B cell (primary cell): ENCODE results near the gene TSPAN6. TPM values are rescaled to one million over a fixed set of nuclear protein-coding genes. Genes with fewer than 3 reads are reported as not detected.

Experiments used
- ATAC-seq: fragments of 200-7000 bp; cut with Tn5 transposase; one replicate; pipeline ENCODE4 v1.10.0; 2021; ENCODE audit warnings: low read depth, mild to moderate bottlenecking, moderate number of reproducible peaks, moderate library complexity
- CTCF ChIA-PET: fragments of 350-600 bp; sonication (Branson Sonifier 250); formaldehyde crosslinking; loops from one replicate; lab custom pipeline; 2021; ENCODE audit warnings: antibody characterized with exemption, inconsistent platforms; lab: Charles Lee
- POLR2A ChIA-PET: fragments of 350-600 bp; sonication (Branson Sonifier 250); formaldehyde crosslinking; loops from one replicate; lab custom pipeline; 2021; ENCODE audit warnings: antibody characterized with exemption; lab: Charles Lee
- DNase-seq: peaks from one replicate; pipeline ENCODE4 v3.0.0; 2013
- H2AFZ ChIP-seq: 2 replicates; pipeline ENCODE4 v1.6.1; 2012; ENCODE audit warnings: mild to moderate bottlenecking, low read depth, low read length; ENCODE audit not compliant: insufficient read depth, poor library complexity, severe bottlenecking
- H3K27ac ChIP-seq, 2 donors: 1 replicate in 1 of 2; 2 replicates in 1 of 2; pipeline ENCODE4 v1.5.1; 2012 to 2013; ENCODE audit warnings: low read length in 2 of 2, mild to moderate bottlenecking in 2 of 2, moderate library complexity in 1 of 2
- H3K27me3 ChIP-seq, 4 experiments: fragments of 200-600 bp in 1 of 4; sonication (generic) in 1 of 4; replicated peaks in 1 of 4; 1 replicate in 2 of 4; 2 replicates in 2 of 4; pipeline versions ENCODE4 v1.6.1 to v1.7.0; 2013 to 2016; ENCODE audit warnings: low read length in 3 of 4, mild to moderate bottlenecking in 2 of 4, mixed read lengths in 1 of 4, moderate library complexity in 1 of 4; ENCODE audit not compliant: insufficient read depth in 4 of 4, control insufficient read depth in 3 of 4; ENCODE audit errors: control extremely low read depth in 1 of 4
- H3K36me3 ChIP-seq, 2 experiments: replicated peaks in 1 of 2; 1 replicate in 1 of 2; 2 replicates in 1 of 2; pipeline versions ENCODE4 v1.6.1 to v1.7.1; 2013; ENCODE audit warnings: low read length in 1 of 2; ENCODE audit not compliant: insufficient read depth in 2 of 2, control insufficient read depth in 1 of 2; ENCODE audit errors: control extremely low read depth in 1 of 2, extremely low read depth in 1 of 2
- H3K4me1 ChIP-seq, 2 donors: fragments of 200-600 bp in 1 of 2; sonication (generic) in 1 of 2; 1 replicate in 1 of 2; 2 replicates in 1 of 2; pipeline versions ENCODE4 v1.5.1 to v1.6.1; 2013 to 2017; ENCODE audit warnings: low read length in 2 of 2; ENCODE audit not compliant: control insufficient read depth in 2 of 2, insufficient read depth in 2 of 2
- H3K4me2 ChIP-seq: replicated peaks from 2 replicates; pipeline ENCODE3; 2012; ENCODE audit warnings: mild to moderate bottlenecking, low read depth, low read length; ENCODE audit not compliant: poor library complexity, severe bottlenecking
- H3K4me3 ChIP-seq, 5 experiments: fragments of 200-600 bp in 1 of 5; sonication (generic) in 1 of 5; 1 replicate in 3 of 5; 2 replicates in 2 of 5; pipeline versions ENCODE4 v1.5.1 to v1.7.0; 2011 to 2016; ENCODE audit warnings: low read length in 4 of 5, mild to moderate bottlenecking in 4 of 5, low read depth in 2 of 5, control low read depth in 1 of 5, moderate library complexity in 1 of 5; ENCODE audit not compliant: insufficient read depth in 1 of 5; ENCODE audit errors: control extremely low read depth in 1 of 5, extremely low read depth in 1 of 5
- H3K79me2 ChIP-seq: fragments of 200-600 bp; sonication (generic); one replicate; pipeline ENCODE4 v1.6.0; 2016; ENCODE audit warnings: low read length; ENCODE audit not compliant: control insufficient read depth, insufficient read depth
- H3K9ac ChIP-seq: fragments of 200-600 bp; sonication (generic); 2 replicates; pipeline ENCODE4 v1.6.1; 2017; ENCODE audit warnings: mild to moderate bottlenecking, low read length, moderate library complexity
- H3K9me3 ChIP-seq, 3 donors: one replicate each; pipeline versions ENCODE4 v1.6.1 to v1.7.1; 2013; ENCODE audit warnings: low read length in 2 of 3; ENCODE audit not compliant: control insufficient read depth in 2 of 3, insufficient read depth in 1 of 3; ENCODE audit errors: control extremely low read depth in 1 of 3
- H4K20me1 ChIP-seq: 2 replicates; pipeline ENCODE4 v1.6.0; 2012; ENCODE audit warnings: mild to moderate bottlenecking, low read length; ENCODE audit not compliant: insufficient read depth, control insufficient read depth, poor library complexity, severe bottlenecking
- H3K27ac Mint-ChIP-seq: one replicate; pipeline ENCODE4 v1.8.0; 2021; ENCODE audit warnings: mixed read lengths
- H3K27me3 Mint-ChIP-seq: one replicate; pipeline ENCODE4 v1.8.0; 2021; ENCODE audit warnings: mixed read lengths
- H3K4me1 Mint-ChIP-seq: one replicate; pipeline ENCODE4 v1.8.0; 2021; ENCODE audit warnings: mixed read lengths
- H3K4me3 Mint-ChIP-seq: one replicate; pipeline ENCODE4 v1.8.0; 2021; ENCODE audit warnings: mixed read lengths
- H3K9me3 Mint-ChIP-seq: one replicate; pipeline ENCODE4 v1.8.0; 2022; ENCODE audit warnings: mixed read lengths; ENCODE audit not compliant: insufficient read depth
- EZH2 ChIP-seq: IDR thresholded peaks from 2 replicates; pipeline ENCODE4 v1.6.1; 2012; ENCODE audit warnings: borderline replicate concordance, low read depth, mild to moderate bottlenecking, moderate library complexity, low read length; ENCODE audit not compliant: insufficient read depth, poor library complexity, severe bottlenecking
- WGBS: methylation state at CpG from one replicate; pipeline ENCODE4 v1.1.5; 2013; ENCODE audit warnings: missing lambda C conversion rate; ENCODE audit not compliant: insufficient coverage; 5-methylcytosine and 5-hydroxymethylcytosine counted together
- intact Hi-C: fragments of 100-400 bp; cut with micrococcal nuclease; formaldehyde crosslinking; loops from one replicate; pipeline ENCODE4 v1.10.0; 2022
- polyA plus RNA-seq: library from polyadenylated mRNA; depleted of rRNA; stranded (reverse); fragments of >200 nt; gene quantifications from 2 replicates; pipeline ENCODE4 v1.2.3, GENCODE V29; 2012
- total RNA-seq, 2 donors: library from RNA; stranded (reverse); fragments of 120-200 nt in 1 of 2; gene quantifications; 1 replicate in 1 of 2; 2 replicates in 1 of 2; pipeline versions ENCODE4 v1.2.3 to v1.2.4, GENCODE V29; 2013 to 2022
- TF ChIP-seq, protein P1 (sequence below): fragments of 200-600 bp; IDR thresholded peaks from one replicate; pipeline ENCODE4 v1.8.0; 2022; ENCODE audit warnings: antibody characterized with exemption, mild to moderate bottlenecking

TSPAN6 gene
- total and polyA plus RNA-seq, 2 donors (not counting 1 experiment from before 2014, with no cell fraction given) = 0.10 TPM; not detected in 1

DNA sequence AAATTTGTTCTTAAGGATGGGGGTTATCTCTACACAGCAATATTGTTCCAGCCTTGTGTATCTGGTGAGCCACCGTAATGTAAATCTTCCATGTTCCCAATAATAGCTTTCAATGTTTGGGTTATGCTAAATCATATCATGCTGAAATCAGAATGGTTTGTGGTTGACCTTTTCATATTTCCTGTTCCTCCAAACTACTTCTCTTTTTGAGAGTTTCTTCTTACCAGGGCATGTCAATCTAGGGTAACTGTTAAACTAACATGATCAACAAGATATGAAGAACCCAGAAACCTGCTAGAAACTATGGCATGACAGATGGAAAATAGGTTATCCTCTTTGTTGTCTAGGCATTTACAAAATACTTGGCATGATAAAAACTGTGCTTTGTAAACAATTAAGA, 29.9 kb downstream of the TSPAN6 start:
- POLR2A ChIA-PET = no interaction called here
- Histone ChIP-seq H3K9me3 (no peaks in the 10 kb centered on the region), H3K9ac (no peak overlapping the region), H3K79me2 (no peaks in the 10 kb centered on the region), H3K4me1 (peaks cover 15 to 16% of the 10 kb centered on the region in 2 donors), H3K4me3 (no peak overlapping the region), H3K27me3 (peaks cover 0 to 3% (median 0%) of the 10 kb centered on the region in 4 experiments), H2AFZ (no peak overlapping the region), H3K4me2 (peak overlapping the region; percentile 24), H3K36me3 (no peaks in the 10 kb centered on the region), H4K20me1 (no peaks in the 10 kb centered on the region), H3K27ac (no peak overlapping the region)
- DNase-seq (peak; percentile 38), ATAC-seq (peak; percentile 45)
- intact Hi-C loops = no loop called here
- Mint-ChIP-seq H3K27ac (no peak overlapping the region), H3K4me1 (peaks cover 19% of the 10 kb centered on the region), H3K27me3 (peaks cover 12% of the 10 kb centered on the region), H3K9me3 (no peaks in the 10 kb centered on the region), H3K4me3 (peak overlapping the region; percentile 36)
- CTCF ChIA-PET = interaction anchor here (0.8 to 1.8 kb wide), 3 partner anchors 8 to 30 kb away, joined by 3 to 6 read pairs (median 4); partner anchors contain the start of gene TSPAN6
- no CpG with 5 or more reads among the region's 1 CpG for WGBS
- TF ChIP-seq EZH2 = no peak

DNA sequence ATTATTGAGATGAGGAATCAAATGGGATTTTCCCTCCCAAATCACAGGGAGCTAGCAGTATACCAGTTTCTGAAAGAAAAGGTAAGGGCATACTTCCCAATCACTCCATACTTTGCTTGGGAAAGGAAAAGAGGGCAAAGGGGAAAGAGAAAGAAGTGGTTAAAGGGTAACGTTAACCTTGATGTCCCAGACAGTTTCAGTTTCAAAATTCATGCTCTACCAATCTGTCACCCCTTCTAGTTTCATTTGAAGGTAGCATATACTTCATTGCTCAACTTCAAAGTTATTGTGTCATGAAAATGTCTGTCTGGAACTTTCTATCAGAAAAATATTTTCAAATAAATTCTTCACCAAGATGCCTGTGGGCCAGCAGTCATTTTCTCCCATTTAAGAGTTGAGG, 35.8 kb downstream of the TSPAN6 start:
- H3K27ac Mint-ChIP-seq = no peak overlapping the region
- Histone ChIP-seq H3K79me2 (no peaks in the 10 kb centered on the region), H3K9me3 (no peaks in the 10 kb centered on the region), H3K27ac (no peak overlapping the region), H3K4me3 (no peak overlapping the region), H3K4me1 (peaks cover 0 to 5% of the 10 kb centered on the region in 2 donors), H3K36me3 (no peaks in the 10 kb centered on the region), H3K9ac (no peak overlapping the region), H3K27me3 (peaks cover 0 to 3% (median 0%) of the 10 kb centered on the region in 4 experiments), H3K4me2 (no peak overlapping the region), H4K20me1 (no peaks in the 10 kb centered on the region), H2AFZ (no peak overlapping the region)
- ATAC-seq (no peak), DNase-seq (peak; percentile 18)
- peaks cover 8% of the 10 kb centered on the region for H3K27me3 Mint-ChIP-seq
- H3K4me1 Mint-ChIP-seq = peaks cover 7% of the 10 kb centered on the region
- CTCF ChIA-PET = no interaction called here
- POLR2A ChIA-PET = no interaction called here
- no peak overlapping the region for H3K4me3 Mint-ChIP-seq
- TF ChIP-seq, protein P1, sequence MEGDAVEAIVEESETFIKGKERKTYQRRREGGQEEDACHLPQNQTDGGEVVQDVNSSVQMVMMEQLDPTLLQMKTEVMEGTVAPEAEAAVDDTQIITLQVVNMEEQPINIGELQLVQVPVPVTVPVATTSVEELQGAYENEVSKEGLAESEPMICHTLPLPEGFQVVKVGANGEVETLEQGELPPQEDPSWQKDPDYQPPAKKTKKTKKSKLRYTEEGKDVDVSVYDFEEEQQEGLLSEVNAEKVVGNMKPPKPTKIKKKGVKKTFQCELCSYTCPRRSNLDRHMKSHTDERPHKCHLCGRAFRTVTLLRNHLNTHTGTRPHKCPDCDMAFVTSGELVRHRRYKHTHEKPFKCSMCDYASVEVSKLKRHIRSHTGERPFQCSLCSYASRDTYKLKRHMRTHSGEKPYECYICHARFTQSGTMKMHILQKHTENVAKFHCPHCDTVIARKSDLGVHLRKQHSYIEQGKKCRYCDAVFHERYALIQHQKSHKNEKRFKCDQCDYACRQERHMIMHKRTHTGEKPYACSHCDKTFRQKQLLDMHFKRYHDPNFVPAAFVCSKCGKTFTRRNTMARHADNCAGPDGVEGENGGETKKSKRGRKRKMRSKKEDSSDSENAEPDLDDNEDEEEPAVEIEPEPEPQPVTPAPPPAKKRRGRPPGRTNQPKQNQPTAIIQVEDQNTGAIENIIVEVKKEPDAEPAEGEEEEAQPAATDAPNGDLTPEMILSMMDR = no peak
- no peak for TF ChIP-seq EZH2
- no CpG with 5 or more reads among the region's 1 CpG for WGBS
- H3K9me3 Mint-ChIP-seq = no peaks in the 10 kb centered on the region
- intact Hi-C loops = no loop called here
